ENCODE results near the gene TCEA3.

- TF ChIP-seq POLR2A (IDR thresholded peaks at IDR 0.05; ENCODE audit: low read depth, low read length) (no peak), POLR2AphosphoS5 (IDR thresholded peaks at IDR 0.05; ENCODE audit: low read depth, low read length) (no peak)
These were observed 43.8 kb downstream of the TCEA3 start for GRCh38 chr1:23380719-23381118.
